Dendritic cell treated with granulocyte-macrophage colony-stimulating factor and Interleukin-4, amounts not matched to agents 40 ng/mL and 50 ng/mL, for 4 days (primary cell): ENCODE results near the gene CPNE7.

ENCODE experiments used
- H3K27ac Mint-ChIP-seq: one replicate; pipeline ENCODE4 v1.8.0; 2022; ENCODE audit warnings: mild to moderate bottlenecking, mixed read lengths
- H3K27me3 Mint-ChIP-seq: one replicate; pipeline ENCODE4 v1.8.0; 2022; ENCODE audit warnings: mild to moderate bottlenecking, mixed read lengths
- H3K36me3 Mint-ChIP-seq: one replicate; pipeline ENCODE4 v1.8.0; 2022; ENCODE audit warnings: low read depth, mixed read lengths
- H3K4me1 Mint-ChIP-seq: one replicate; pipeline ENCODE4 v1.8.0; 2022; ENCODE audit warnings: low read depth, mixed read lengths
- H3K4me3 Mint-ChIP-seq: one replicate; pipeline ENCODE4 v1.8.0; 2022; ENCODE audit warnings: mild to moderate bottlenecking, moderate library complexity, mixed read lengths
- H3K9me3 Mint-ChIP-seq: one replicate; pipeline ENCODE4 v1.8.0; 2022; ENCODE audit warnings: mixed read lengths
- intact Hi-C: fragments of 100-400 bp; cut with micrococcal nuclease; formaldehyde crosslinking; loops from one replicate; pipeline ENCODE4 v1.15.0; 2022

Gene CPNE7

DNA sequence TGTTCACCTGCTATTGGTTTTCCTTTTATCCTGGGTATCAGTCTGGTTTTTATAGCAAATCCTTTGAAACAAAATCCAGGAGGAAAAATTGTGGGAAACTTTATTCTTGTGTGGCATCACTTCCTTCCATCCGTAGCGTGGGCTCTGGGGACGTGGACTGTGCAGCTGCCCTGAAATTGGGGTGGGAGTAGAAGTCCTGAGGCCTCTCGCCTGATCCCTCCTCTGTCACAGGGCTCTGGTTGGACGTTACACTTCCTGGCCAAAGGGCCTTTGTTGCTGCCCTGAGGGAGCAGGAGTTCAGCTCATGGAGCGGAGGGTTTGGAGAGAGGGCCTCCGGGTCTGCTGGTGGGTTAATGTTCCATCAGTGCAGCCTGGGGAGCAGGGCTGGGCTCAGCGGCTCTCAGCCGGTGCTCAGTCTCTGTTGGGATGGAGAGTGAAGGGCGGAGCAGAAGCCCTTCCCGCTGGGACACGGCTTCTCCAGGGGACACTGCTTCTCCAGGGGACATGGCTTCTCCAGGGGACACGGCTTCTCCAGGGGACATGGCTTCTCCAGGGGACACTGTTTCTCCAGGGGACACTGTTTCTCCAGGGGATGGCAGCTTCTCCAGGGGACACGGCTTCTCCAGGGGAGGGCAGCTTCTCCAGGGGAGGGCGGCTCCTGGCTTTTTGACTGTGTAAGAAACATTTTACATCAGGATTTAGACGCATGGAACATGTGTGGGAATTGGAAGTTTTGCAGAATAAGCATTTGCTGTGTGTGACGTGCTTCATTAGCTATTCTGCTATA is 30.3 kb upstream of the CPNE7 start:
- Mint-ChIP-seq H3K4me3 (no peak overlapping the region), H3K36me3 (peaks cover 94% of the 10 kb centered on the region), H3K27ac (no peak overlapping the region), H3K9me3 (no peaks in the 10 kb centered on the region), H3K27me3 (no peaks in the 10 kb centered on the region), H3K4me1 (no peaks in the 10 kb centered on the region)
- intact Hi-C loops = no loop called here

DNA sequence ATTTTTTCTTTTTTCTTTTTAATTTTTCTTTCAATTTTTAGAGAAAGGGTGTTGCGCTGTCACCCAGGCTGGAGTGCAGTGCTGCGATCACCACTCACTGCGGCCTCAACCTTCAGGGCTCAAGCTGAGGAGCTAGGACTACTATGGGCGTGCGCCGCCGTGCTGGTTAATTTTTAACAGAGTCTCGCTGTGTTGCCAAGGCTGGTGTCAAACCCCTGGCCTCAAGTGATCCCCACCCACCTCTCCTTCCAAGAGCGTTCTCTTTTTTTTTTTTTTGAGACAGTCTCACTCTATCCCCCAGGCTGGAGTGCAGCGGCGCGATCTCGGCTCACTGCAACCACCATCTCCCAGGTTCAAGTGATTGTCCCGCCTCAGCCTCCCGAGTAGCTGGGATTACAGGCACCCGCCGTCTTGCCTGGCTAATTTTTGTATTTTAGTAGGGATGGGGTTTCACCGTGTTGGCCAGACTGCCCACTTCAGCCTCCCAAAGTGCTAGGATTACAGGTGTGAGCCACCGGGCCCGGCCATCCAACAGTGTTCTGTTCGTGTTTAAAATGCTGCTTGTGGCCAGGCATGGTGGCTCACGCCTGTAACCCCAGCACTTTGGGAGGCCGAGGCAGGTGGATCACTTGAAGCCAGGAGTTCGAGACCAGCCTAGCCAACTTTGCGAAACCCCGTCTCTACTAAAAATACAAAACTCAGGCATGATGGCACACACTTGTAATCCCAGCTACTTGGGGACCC is 29.6 kb upstream of the CPNE7 start:
- intact Hi-C loops = no loop called here
- no peaks in the 10 kb centered on the region for H3K27me3 Mint-ChIP-seq
- H3K27ac Mint-ChIP-seq = no peak overlapping the region
- peaks cover 94% of the 10 kb centered on the region for H3K36me3 Mint-ChIP-seq
- H3K4me1 Mint-ChIP-seq = no peaks in the 10 kb centered on the region
- H3K9me3 Mint-ChIP-seq = no peaks in the 10 kb centered on the region
- no peak overlapping the region for H3K4me3 Mint-ChIP-seq

DNA sequence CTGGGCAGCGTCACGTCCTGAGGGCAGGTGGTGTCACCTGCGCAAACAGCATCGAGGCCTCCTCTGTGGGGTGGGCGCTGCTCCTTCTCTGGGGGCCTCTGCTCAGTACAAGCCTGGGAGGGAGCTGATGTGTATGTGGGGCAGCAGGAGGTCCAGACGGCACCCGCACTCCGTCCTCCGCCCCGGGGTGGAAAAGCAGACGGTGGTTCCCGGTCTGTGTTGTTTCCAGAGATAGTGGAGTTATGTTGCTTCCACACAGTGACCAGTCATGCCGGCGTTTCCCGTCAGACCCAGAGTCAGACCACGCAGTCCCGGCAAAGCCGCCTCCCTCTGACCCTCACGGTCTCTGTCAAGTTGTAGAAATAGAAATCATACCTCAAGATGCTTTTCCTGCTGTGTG is 28.8 kb upstream of the CPNE7 start:
- H3K9me3 Mint-ChIP-seq = no peaks in the 10 kb centered on the region
- intact Hi-C loops = no loop called here
- no peak overlapping the region for H3K4me3 Mint-ChIP-seq
- H3K4me1 Mint-ChIP-seq = no peaks in the 10 kb centered on the region
- H3K27ac Mint-ChIP-seq = no peak overlapping the region
- H3K27me3 Mint-ChIP-seq = no peaks in the 10 kb centered on the region
- H3K36me3 Mint-ChIP-seq = peaks cover 94% of the 10 kb centered on the region

DNA sequence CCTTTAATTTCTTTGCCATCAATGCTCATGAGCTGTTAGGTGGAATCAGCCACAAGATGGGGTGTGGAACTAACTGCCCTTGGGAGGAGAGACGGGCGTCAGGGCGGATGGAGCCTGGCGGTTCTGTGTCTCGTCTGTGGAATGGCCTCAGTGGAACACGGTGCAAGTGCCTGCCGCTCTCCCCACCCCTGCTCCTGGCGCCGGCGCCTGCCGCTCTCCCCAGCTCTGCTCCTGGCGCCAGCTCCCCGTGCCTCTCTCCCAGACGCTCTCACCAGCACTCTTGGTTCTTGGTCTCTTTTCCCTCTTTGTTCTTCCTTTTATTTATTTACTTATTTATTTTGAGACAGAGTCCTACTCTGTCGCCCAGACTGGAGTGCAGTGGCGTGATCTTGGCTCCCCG is 28.3 kb upstream of the CPNE7 start:
- H3K4me3 Mint-ChIP-seq = no peak overlapping the region
- H3K4me1 Mint-ChIP-seq = no peaks in the 10 kb centered on the region
- peaks cover 94% of the 10 kb centered on the region for H3K36me3 Mint-ChIP-seq
- H3K27me3 Mint-ChIP-seq = no peaks in the 10 kb centered on the region
- H3K27ac Mint-ChIP-seq = no peak overlapping the region
- no peaks in the 10 kb centered on the region for H3K9me3 Mint-ChIP-seq
- intact Hi-C loops = no loop called here

DNA sequence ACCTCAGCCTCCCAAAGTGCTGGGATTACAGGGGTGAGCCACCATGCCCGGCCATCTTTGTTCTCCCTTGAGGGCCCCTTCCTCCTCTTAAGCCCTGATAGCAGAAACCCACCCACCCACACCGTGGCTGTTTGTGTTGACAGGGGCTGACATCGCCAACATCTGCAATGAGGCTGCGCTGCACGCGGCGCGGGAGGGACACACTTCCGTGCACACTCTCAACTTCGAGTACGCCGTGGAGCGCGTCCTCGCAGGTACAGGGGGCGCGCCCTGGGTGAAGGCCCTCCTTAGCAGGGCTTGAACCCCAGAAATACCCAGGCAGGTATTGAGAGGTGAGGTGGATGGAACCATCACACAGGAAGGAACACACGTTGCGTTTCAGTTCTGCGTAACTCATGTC is 27.7 kb upstream of the CPNE7 start:
- H3K4me3 Mint-ChIP-seq = no peak overlapping the region
- H3K36me3 Mint-ChIP-seq = peaks cover 94% of the 10 kb centered on the region
- no peaks in the 10 kb centered on the region for H3K27me3 Mint-ChIP-seq
- no peaks in the 10 kb centered on the region for H3K9me3 Mint-ChIP-seq
- no peaks in the 10 kb centered on the region for H3K4me1 Mint-ChIP-seq
- intact Hi-C loops = no loop called here
- no peak overlapping the region for H3K27ac Mint-ChIP-seq

DNA sequence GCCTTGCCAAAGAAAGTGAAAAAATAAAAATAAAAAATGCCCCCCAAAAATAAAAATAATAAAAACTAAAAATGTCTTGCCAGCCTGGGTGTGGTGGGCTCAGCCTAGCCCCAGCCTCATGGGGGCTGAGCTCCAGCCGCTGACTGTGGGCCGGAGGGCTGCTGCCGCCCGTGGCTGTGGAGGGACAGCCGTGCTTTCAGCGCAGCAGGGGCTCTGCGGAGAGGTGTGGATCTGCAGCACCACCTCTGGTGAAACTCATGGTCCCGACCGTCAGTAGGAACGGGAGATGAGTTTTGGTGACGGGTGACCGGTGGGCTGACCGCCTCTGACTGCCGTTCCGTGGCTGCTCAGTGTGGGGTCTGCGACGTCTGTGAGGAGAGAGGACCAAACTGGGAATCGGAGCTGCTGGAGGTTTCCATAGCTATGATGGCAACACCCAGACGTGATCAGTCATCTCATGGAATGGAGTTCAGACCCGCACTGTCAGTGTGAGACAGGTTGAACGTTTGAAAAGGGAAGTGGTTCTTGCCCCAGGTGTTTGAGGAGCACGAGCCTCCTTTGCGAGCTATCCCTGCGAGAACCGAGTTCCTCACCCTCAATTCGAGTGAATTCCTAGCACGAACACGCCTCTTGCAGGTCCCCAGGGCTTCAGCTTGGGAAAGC is 27.1 kb upstream of the CPNE7 start:
- Mint-ChIP-seq H3K4me3 (no peak overlapping the region), H3K27ac (no peak overlapping the region), H3K36me3 (peaks cover 94% of the 10 kb centered on the region), H3K9me3 (no peaks in the 10 kb centered on the region), H3K4me1 (no peaks in the 10 kb centered on the region), H3K27me3 (no peaks in the 10 kb centered on the region)
- intact Hi-C loops = no loop called here

DNA sequence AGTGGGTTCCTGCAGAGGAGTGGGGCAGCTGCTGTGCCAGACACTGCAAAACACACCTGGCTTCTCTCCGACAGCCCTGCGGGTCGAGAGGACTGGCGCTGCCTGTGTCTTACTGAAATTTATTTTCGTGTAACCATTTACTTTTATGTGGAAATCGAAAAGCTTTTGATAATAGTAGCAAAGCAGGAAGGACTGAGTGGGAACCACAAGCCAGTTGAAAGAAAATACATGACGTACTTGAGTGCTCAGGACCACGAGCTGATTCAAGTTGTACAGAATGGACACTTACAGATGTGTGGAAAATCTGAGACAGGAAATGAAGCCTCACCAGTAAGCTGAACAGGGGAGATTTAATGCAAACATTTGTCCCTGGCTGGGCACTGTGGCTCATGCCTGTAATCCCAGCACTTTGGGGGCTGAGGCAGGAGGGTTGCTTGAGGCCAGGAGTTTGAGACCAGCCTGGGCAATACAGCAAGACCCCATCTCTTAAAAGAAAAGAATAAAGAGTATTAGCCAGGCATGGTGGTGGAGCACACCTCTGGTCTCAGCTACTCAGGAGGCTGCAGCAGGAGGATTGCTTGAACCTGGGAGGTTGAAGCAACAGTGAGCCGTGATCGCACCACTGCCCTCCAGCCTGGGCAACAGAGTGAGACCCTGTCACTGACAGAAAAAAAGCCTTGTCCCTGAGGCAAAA is 26.4 kb upstream of the CPNE7 start:
- intact Hi-C loops = no loop called here
- no peak overlapping the region for H3K27ac Mint-ChIP-seq
- no peaks in the 10 kb centered on the region for H3K4me1 Mint-ChIP-seq
- no peaks in the 10 kb centered on the region for H3K9me3 Mint-ChIP-seq
- H3K27me3 Mint-ChIP-seq = no peaks in the 10 kb centered on the region
- H3K4me3 Mint-ChIP-seq = no peak overlapping the region
- H3K36me3 Mint-ChIP-seq = peaks cover 100% of the 10 kb centered on the region

DNA sequence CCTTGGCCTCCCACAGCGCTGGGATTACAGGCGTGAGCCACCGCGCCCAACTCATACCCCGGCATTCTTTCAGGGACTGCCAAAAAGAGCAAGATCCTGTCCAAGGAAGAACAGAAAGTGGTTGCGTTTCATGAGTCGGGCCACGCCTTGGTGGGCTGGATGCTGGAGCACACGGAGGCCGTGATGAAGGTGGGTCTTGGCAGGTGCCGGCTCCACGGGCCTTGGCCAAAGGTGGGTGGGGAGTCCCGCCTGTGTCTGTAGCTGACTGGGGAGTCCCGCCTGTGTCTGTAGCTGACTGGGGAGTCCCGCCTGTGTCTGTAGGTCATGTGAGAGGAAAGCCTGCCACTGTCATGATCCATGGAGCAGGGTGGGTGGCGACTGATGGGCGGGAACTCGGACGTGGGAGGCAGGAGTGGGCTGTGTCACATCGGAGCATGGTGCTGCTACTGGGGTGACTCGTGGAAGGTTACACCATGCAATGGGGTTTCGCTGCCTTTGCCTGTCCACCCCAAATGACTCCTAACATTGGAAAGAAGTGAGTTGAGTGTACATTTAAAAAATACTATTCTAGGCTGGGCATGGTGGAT is 25.0 kb upstream of the CPNE7 start:
- no peaks in the 10 kb centered on the region for H3K27me3 Mint-ChIP-seq
- intact Hi-C loops = no loop called here
- no peak overlapping the region for H3K27ac Mint-ChIP-seq
- peaks cover 100% of the 10 kb centered on the region for H3K36me3 Mint-ChIP-seq
- no peaks in the 10 kb centered on the region for H3K9me3 Mint-ChIP-seq
- no peak overlapping the region for H3K4me3 Mint-ChIP-seq
- H3K4me1 Mint-ChIP-seq = no peaks in the 10 kb centered on the region

DNA sequence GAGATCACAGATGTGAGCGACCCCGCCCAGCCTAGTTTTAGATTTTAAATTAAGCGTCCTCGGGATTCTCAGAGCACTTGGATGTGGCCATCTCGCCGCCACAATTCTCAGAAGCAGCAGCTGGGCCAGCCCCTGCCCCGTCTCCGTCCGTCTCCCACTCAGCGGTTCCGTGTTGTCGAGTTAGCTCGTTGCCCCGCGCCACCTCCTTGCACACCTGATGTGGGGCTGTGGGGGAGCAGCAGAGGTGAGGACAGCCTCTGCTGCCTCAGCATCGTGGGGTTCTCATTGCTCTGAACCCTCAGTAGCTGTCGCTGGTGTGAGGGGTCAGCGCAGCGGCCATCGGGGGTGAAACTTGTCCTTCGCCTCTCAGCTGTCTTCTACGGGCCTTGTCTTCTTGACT is 23.2 kb upstream of the CPNE7 start:
- Mint-ChIP-seq H3K9me3 (no peaks in the 10 kb centered on the region), H3K36me3 (peaks cover 100% of the 10 kb centered on the region), H3K4me1 (peaks cover 10% of the 10 kb centered on the region), H3K27me3 (no peaks in the 10 kb centered on the region), H3K4me3 (no peak overlapping the region), H3K27ac (no peak overlapping the region)
- intact Hi-C loops = no loop called here

DNA sequence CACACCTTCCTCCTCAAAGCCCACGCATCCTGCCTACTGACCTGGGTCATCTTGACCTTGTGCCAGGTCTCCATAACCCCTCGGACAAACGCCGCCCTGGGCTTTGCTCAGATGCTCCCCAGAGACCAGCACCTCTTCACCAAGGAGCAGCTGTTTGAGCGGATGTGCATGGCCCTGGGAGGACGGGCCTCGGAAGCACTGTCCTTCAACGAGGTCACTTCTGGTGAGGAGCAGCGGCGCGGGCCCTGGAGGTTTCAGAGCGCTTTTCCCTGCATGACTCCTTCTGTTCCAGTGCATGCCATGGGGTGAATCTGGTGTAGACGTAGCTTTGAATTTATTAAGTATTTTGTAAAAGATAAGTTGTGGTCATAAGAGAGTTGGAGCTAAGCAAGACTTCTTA is 22.6 kb upstream of the CPNE7 start:
- intact Hi-C loops = no loop called here
- H3K4me1 Mint-ChIP-seq = peaks cover 13% of the 10 kb centered on the region
- no peak overlapping the region for H3K4me3 Mint-ChIP-seq
- H3K27ac Mint-ChIP-seq = no peak overlapping the region
- H3K36me3 Mint-ChIP-seq = peaks cover 95% of the 10 kb centered on the region
- no peaks in the 10 kb centered on the region for H3K27me3 Mint-ChIP-seq
- H3K9me3 Mint-ChIP-seq = no peaks in the 10 kb centered on the region

DNA sequence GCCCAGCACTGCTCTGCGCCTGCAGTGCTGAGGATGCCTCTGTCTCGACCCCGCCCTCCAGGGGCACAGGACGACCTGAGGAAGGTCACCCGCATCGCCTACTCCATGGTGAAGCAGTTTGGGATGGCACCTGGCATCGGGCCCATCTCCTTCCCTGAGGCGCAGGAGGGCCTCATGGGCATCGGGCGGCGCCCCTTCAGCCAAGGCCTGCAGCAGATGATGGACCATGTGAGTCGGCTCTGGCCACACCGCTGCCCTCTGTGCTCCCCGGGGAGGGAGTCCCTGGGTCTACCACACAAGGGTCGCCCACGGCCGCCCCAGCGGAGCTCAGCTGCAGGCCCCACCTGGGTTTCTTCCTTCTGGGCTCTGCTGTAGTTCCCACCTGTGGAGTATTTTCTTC is 21.8 kb upstream of the CPNE7 start:
- Mint-ChIP-seq H3K27ac (no peak overlapping the region), H3K9me3 (no peaks in the 10 kb centered on the region), H3K4me3 (no peak overlapping the region), H3K4me1 (peaks cover 15% of the 10 kb centered on the region), H3K27me3 (no peaks in the 10 kb centered on the region), H3K36me3 (peaks cover 86% of the 10 kb centered on the region)
- intact Hi-C loops = no loop called here

DNA sequence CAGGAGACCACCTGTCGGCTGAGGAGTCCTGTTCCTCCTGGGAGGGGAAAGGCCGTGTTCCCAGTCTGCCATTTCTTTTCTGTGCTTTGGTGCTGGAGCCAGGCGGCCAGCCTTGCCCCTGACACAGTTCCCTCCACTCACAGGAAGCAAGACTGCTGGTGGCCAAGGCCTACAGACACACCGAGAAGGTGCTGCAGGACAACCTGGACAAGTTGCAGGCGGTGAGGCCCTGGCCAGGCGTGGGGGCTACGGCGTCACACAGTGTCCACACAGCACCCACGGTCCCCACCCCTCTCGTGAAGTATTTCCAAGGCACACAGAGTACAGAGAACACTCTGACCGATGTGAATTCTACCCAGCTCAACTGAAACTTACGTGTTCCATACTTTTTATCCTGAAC is 21.2 kb upstream of the CPNE7 start:
- Mint-ChIP-seq H3K4me1 (peaks cover 21% of the 10 kb centered on the region), H3K27me3 (no peaks in the 10 kb centered on the region), H3K36me3 (peaks cover 80% of the 10 kb centered on the region), H3K9me3 (no peaks in the 10 kb centered on the region), H3K27ac (no peak overlapping the region), H3K4me3 (no peak overlapping the region)
- intact Hi-C loops = no loop called here

DNA sequence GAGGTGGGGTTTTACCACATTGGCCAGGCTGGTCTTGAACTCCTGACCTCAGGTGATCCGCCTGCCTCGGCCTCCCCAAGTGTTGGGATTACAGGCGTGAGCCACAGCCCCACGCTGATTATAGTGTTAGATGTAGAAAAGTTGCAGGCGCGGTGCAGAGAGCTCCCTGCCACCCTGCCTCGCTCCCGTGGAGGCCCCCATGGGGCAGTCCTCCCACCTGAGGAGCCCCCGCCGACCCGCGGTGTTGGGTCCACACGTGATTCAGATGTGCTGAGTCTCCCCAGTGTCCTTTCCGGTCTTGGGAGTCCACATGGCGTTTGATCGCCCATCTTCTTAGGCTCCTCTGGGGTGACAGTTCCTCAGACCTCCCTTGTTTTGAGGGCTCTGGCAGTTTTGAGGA is 20.3 kb upstream of the CPNE7 start:
- no peak overlapping the region for H3K4me3 Mint-ChIP-seq
- intact Hi-C loops = no loop called here
- H3K9me3 Mint-ChIP-seq = no peaks in the 10 kb centered on the region
- H3K27ac Mint-ChIP-seq = no peak overlapping the region
- H3K27me3 Mint-ChIP-seq = no peaks in the 10 kb centered on the region
- H3K4me1 Mint-ChIP-seq = peaks cover 27% of the 10 kb centered on the region
- H3K36me3 Mint-ChIP-seq = peaks cover 71% of the 10 kb centered on the region

DNA sequence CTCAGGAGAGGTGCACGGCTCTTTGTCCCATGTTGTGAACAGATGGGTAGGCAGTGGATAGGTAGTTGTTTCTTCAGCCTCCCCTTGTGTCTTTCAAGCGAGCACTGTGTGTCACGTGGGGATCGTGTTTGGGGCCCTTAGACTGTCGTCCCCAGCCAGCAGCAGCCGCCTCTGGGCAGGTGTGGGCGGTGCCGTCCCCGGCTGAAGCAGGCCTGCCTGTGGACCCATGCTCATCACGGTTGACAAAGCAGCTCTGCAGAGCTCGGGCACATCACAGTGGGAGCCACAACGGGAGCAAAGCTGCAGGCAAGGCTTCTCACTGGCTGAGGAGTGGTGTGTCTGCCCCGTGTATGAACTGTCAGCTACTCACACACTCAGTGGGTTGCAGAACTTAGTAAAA is 19.8 kb upstream of the CPNE7 start:
- Mint-ChIP-seq H3K36me3 (peaks cover 66% of the 10 kb centered on the region), H3K9me3 (no peaks in the 10 kb centered on the region), H3K4me3 (no peak overlapping the region), H3K27me3 (no peaks in the 10 kb centered on the region), H3K27ac (no peak overlapping the region), H3K4me1 (peaks cover 27% of the 10 kb centered on the region)
- intact Hi-C loops = no loop called here
